Heart left ventricle (tissue), 16 donors: Measurements from ENCODE around the gene NEB. TPM values are rescaled to one million over a fixed set of nuclear protein-coding genes. Genes with fewer than 3 reads are reported as not detected.

Source experiments
- ATAC-seq, 4 donors: fragments of 200-7000 bp; cut with Tn5 transposase; one replicate each; pipeline ENCODE4 v1.9.1; 2020 to 2022; ENCODE audit warnings: moderate library complexity in 4 of 4, mild to moderate bottlenecking in 3 of 4, moderate number of reproducible peaks in 1 of 4
- DNase-seq, 5 donors: peaks; one replicate each; pipeline ENCODE4 v3.0.0-alpha.2; 2020
- H3K27ac ChIP-seq, 12 donors: fragments of 200-600 bp; sonication (generic) in 4 of 12; one replicate each; pipeline versions ENCODE4 v1.5.0 to v1.8.0; 2016 to 2022; ENCODE audit warnings: mild to moderate bottlenecking in 2 of 12
- H3K27me3 ChIP-seq, 9 donors: fragments of 200-600 bp; sonication (generic) in 2 of 9; one replicate each; pipeline versions ENCODE4 v1.5.1 to v1.8.0; 2016 to 2022; ENCODE audit warnings: mild to moderate bottlenecking in 3 of 9
- H3K36me3 ChIP-seq, 9 donors: fragments of 200-600 bp; sonication (generic) in 2 of 9; one replicate each; pipeline versions ENCODE4 v1.5.0 to v1.8.0; 2018 to 2022; ENCODE audit warnings: mild to moderate bottlenecking in 2 of 9
- H3K4me1 ChIP-seq, 12 donors: fragments of 200-600 bp; sonication (generic) in 4 of 12; one replicate each; pipeline versions ENCODE4 v1.5.0 to v1.8.0; 2016 to 2022; ENCODE audit warnings: mild to moderate bottlenecking in 3 of 12
- H3K4me3 ChIP-seq, 12 donors: fragments of 200-600 bp; sonication (generic) in 4 of 12; one replicate each; pipeline versions ENCODE4 v1.5.0 to v1.8.0; 2017 to 2022; ENCODE audit warnings: mild to moderate bottlenecking in 9 of 12, moderate library complexity in 4 of 12
- H3K9me3 ChIP-seq, 12 donors: fragments of 200-600 bp; sonication (generic) in 4 of 12; one replicate each; pipeline versions ENCODE4 v1.5.0 to v1.8.0; 2016 to 2022; ENCODE audit warnings: mild to moderate bottlenecking in 1 of 12
- POLR2A ChIP-seq, 2 donors: fragments of 450-650 bp; IDR thresholded peaks; one replicate each; pipeline ENCODE4 v1.6.1; 2017; ENCODE audit warnings: antibody characterized with exemption in 2 of 2, mild to moderate bottlenecking in 2 of 2, moderate library complexity in 2 of 2
- WGBS, 4 donors: extraction: QIAGEN DNeasy Blood & Tissue Kit in 2 of 4; methylation state at CpG; one replicate each; pipeline versions ENCODE4 v1.1.5 to v1.1.7; 2013 to 2018; 5-methylcytosine and 5-hydroxymethylcytosine counted together
- intact Hi-C, 10 donors: fragments of 100-400 bp; cut with DNase I; formaldehyde crosslinking; loops; one replicate each; pipeline versions ENCODE4 v1.11.1 to v1.14.2; 2022
- polyA plus RNA-seq, 2 donors: library from polyadenylated mRNA; stranded (reverse); fragments of 200-250 nt; gene quantifications; one replicate each; pipeline ENCODE4 v1.2.3, GENCODE V29; 2013
- total RNA-seq, 9 donors: library from RNA; depleted of rRNA in 2 of 9; stranded (reverse); fragments of >200 nt in 2 of 9; fragmentation: NEBNext Ultra II Directional in 3 of 9; extraction: Animal tissue kit (Norgen Biotek cat#: 25700) in 3 of 9; gene quantifications; one replicate each; pipeline versions ENCODE4 v1.1.0 to v1.2.4, GENCODE V29; 2016 to 2023
- TF ChIP-seq, protein P1 (sequence below), 12 donors: fragments of 200-600 bp; sonication (generic) in 4 of 12; IDR thresholded peaks; one replicate each; pipeline versions ENCODE4 v1.5.0 to v1.8.0; 2018 to 2022; ENCODE audit warnings: antibody characterized with exemption in 12 of 12, mild to moderate bottlenecking in 5 of 12
- donor health status: ischemic (EF 13 %, LVEDD 7.1; RV severe dilation, severe dysfunction).
- donor health status: healthy with polysubstance abuse.
- donor health status: DM: no; HTN: yes; CAD: no.
- donor health status: DM: no; HTN: no; CAD: no.
- donor health status: ischemic (EF 25% LVEDD 6.9; RV normal size, moderate dysfunction).
- donor health status: ischemic (EF 25% LVEDD 5.7; RV mildly dilated, moderate dysfunction).
- donor health status: healthy.
- donor health status: DM: yes; HTN: yes; CAD: no.
- donor health status: ischemic (EF 35%, LVEDD 5.7; RV mildly dilated, moderate dysfunction).
- donor health status: nonischemic (EF 11% LVEDD 7.7; RV severe dilation, severe dysfunction).
- donor health status: DM: yes; HTN: yes; CAD: no.
- donor health status: PGD.
- donor health status: ischemic (EF 29% LVEDD 5.4; RV normal size, mild dysfunction).
- donor health status: nonischemic (EF 23%, LVEDD 6.1; RV moderate dilation, normal function).

Gene NEB
- total and polyA plus RNA-seq, 11 donors, result 0.43 to 23.9 (median 3.0) TPM

DNA sequence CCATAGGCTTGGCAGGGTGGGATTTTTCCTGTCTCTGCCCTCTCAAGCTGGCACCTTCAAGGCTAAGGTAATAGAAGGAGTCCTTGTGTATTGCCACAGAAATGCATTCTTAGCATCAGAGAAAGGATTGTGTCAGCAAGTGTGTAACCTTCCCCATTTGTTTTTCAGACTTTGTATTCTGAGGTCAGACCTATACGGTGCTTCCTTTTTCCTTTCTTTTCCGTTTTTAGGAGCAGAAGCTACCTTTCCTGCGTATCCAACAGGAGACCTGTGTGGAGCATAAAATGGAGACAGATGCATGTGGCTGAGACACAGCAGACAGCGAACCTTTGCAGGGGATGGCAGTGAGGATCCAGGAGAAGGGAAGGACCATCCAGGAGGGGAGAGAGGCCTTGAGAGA, 47.4 kb upstream of the NEB start:
- no peaks in the 10 kb centered on the region for H3K27me3 ChIP-seq
- WGBS, 4 donors, result 88 to 93% (median 90%) methylated on average over 4 of the region's 4 CpGs
- peaks cover 0 to 74% (median 53%) of the 10 kb centered on the region in 9 donors for H3K36me3 ChIP-seq
- H3K4me1 ChIP-seq, result no peaks in the 10 kb centered on the region
- no peak for ATAC-seq
- intact Hi-C loops, result no loop called here
- peaks cover 0 to 4% (median 0%) of the 10 kb centered on the region in 12 donors for H3K9me3 ChIP-seq
- no peak overlapping the region for H3K27ac ChIP-seq
- no peak overlapping the region for H3K4me3 ChIP-seq
- DNase-seq, result no peak
- no peak for TF ChIP-seq POLR2A (IDR thresholded peaks at IDR 0.05)
- TF ChIP-seq, protein P1, sequence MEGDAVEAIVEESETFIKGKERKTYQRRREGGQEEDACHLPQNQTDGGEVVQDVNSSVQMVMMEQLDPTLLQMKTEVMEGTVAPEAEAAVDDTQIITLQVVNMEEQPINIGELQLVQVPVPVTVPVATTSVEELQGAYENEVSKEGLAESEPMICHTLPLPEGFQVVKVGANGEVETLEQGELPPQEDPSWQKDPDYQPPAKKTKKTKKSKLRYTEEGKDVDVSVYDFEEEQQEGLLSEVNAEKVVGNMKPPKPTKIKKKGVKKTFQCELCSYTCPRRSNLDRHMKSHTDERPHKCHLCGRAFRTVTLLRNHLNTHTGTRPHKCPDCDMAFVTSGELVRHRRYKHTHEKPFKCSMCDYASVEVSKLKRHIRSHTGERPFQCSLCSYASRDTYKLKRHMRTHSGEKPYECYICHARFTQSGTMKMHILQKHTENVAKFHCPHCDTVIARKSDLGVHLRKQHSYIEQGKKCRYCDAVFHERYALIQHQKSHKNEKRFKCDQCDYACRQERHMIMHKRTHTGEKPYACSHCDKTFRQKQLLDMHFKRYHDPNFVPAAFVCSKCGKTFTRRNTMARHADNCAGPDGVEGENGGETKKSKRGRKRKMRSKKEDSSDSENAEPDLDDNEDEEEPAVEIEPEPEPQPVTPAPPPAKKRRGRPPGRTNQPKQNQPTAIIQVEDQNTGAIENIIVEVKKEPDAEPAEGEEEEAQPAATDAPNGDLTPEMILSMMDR (IDR thresholded peaks at IDR 0.05), result no peak

GRCh38 chr2:151780938-151781337, 46.7 kb upstream of the NEB start:
- TF ChIP-seq, protein P1 (IDR thresholded peaks at IDR 0.05), result no peak
- no peak for TF ChIP-seq POLR2A (IDR thresholded peaks at IDR 0.05)
- Histone ChIP-seq H3K4me3 (no peak overlapping the region), H3K27ac (no peak overlapping the region), H3K36me3 (peaks cover 0 to 74% (median 53%) of the 10 kb centered on the region in 9 donors), H3K27me3 (no peaks in the 10 kb centered on the region), H3K4me1 (no peaks in the 10 kb centered on the region), H3K9me3 (peaks cover 0 to 4% (median 0%) of the 10 kb centered on the region in 12 donors)
- intact Hi-C loops, result no loop called here
- DNase-seq (no peak), ATAC-seq (no peak)

DNA sequence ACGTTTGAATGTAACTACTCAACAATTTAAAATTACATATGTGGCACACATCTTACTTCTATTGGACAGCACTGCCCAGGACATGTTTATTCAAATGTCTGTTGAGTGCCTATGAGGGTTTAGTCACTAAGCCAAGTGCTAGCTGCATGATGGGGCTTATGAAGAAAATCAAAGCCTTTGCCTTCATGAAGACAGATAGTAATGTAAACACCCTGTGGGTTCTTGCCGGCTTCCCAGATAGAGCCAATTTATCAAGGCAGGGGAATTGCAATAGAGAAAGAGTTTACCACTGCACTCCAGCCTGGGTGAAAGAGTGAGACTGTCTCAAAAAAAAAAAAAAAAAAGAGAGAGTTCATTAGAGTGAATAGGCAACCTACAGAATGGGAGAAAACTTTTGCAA, 43.7 kb upstream of the NEB start:
- WGBS, 4 donors, result 84 to 91% (median 89%) methylated on average over 2 of the region's 2 CpGs
- ATAC-seq, result no peak

GRCh38 chr2:151777487-151777886, 43.2 kb upstream of the NEB start:
- intact Hi-C loops, result no loop called here

More for the DNA sequence above, 43.7 kb upstream of the NEB start:
- intact Hi-C loops, result no loop called here
- no peak for DNase-seq
- Histone ChIP-seq H3K27ac (no peak overlapping the region), H3K36me3 (peaks cover 0 to 53% (median 36%) of the 10 kb centered on the region in 9 donors), H3K4me3 (no peak overlapping the region), H3K9me3 (peaks cover 0 to 4% (median 0%) of the 10 kb centered on the region in 12 donors), H3K27me3 (no peaks in the 10 kb centered on the region), H3K4me1 (peaks cover 0 to 16% (median 10%) of the 10 kb centered on the region in 12 donors)
- TF ChIP-seq POLR2A (IDR thresholded peaks at IDR 0.05), result no peak
- TF ChIP-seq, protein P1 (IDR thresholded peaks at IDR 0.05), result no peak

More at GRCh38 chr2:151777487-151777886, 43.2 kb upstream of the NEB start:
- Histone ChIP-seq H3K9me3 (peaks cover 0 to 4% (median 0%) of the 10 kb centered on the region in 12 donors), H3K27me3 (no peaks in the 10 kb centered on the region), H3K27ac (no peak overlapping the region), H3K4me1 (peaks cover 0 to 20% (median 10%) of the 10 kb centered on the region in 12 donors), H3K36me3 (peaks cover 0 to 49% (median 34%) of the 10 kb centered on the region in 9 donors), H3K4me3 (no peak overlapping the region)
- WGBS, 4 donors, result 96 to 100% (median 98%) methylated on average over 3 of the region's 3 CpGs
- ATAC-seq (no peak), DNase-seq (no peak)
- no peak for TF ChIP-seq POLR2A (IDR thresholded peaks at IDR 0.05)
- TF ChIP-seq, protein P1 (IDR thresholded peaks at IDR 0.05), result no peak
